ENCODE data around the gene BHMT.

The BHMT gene, protein sequence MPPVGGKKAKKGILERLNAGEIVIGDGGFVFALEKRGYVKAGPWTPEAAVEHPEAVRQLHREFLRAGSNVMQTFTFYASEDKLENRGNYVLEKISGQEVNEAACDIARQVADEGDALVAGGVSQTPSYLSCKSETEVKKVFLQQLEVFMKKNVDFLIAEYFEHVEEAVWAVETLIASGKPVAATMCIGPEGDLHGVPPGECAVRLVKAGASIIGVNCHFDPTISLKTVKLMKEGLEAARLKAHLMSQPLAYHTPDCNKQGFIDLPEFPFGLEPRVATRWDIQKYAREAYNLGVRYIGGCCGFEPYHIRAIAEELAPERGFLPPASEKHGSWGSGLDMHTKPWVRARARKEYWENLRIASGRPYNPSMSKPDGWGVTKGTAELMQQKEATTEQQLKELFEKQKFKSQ

DNA sequence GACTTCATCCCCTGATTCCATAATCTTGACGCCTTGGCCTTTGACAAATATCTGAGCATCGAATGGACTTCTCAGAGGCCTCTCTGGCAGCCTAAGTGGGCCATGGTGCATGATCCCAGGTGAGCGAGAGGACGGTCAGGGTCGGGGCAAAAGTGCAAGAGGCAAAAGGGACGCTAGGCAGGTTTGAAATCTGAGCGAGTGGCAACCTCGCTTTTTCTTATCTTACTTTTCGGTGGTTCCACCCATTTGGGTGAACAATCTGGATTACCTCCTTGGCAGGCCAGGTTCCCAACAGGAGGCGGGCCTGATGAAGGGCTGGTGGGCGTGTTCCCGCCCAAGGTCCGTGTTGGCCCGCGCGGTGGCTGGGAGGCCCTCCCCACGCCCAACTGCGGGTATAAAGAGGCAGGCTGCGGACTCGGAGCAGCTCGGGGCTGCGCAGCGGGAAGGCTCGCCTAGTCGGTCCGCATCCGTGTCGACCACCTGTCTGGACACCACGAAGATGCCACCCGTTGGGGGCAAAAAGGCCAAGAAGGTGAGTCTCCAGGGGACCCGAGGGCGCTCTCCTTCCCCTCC is at the start of gene BHMT:
Gene BHMT, plus strand, starts transcription at position 423 of the 573 bp plus-strand sequence. Its CDS starts 77 bp downstream, at position 500.
- no peak for DNase-seq

DNA sequence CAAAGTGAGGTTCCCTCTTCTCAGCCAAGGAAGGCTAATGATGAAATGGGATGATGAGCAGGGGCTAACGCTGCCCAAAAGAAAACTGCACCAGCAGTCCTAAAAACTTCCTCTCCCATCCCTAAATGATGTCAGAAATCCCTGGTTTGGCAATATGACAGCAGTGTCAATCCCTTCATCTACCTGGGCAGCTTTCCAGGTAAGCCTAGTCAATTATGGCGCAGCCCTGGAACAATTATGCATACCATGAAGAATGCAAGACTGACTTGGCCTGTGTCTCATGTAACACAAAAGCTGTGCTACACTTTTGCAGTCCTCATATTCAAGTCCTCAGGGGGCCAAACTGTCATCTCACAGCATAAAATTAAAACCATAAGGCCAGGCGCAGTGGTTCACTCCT is 49.2 kb upstream of the BHMT start:
- no peak for DNase-seq

DNA sequence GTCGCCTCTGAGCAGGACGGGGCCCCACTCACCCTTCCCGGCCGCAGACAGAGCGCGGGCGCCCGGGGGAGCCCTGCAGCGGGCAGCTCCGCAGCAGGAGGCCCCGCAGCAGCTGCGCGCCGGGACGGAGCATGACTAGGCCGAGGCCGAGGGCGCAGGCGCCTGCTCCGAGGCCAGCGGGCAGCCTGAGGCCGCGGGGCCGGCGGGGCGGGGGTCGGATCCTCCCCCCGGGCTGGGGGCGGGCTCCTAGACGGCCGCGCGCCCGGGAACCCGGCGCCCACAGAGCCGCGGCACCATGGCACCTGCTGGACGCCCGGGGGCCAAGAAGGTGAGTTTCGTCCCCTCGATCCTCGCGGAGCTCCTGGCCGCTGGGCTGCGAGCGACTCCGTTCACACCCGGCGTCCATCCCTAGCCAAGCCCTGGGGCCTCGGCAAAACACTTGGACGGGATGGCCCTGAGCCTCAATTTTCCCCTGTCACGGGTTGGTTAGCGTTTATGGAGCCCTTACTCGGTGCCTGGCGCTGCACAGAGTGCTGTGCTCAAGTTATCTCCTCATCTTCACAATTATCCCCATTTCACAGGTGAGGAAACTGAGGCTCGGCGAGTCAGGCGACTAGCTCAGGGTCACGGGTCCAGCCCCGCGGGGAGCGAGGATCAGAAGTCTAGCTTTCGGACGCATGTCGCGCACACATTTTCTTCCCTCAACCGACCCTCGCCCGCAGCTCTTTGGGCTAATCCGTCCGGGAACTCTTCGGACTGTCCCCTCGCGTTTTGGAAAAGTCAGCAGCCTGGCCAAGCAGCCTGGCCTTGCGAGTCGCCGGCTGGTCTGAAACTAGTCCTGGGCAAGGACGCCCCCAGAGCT is 41.9 kb upstream of the BHMT start, which contains the start of the genes BHMT2 and DMGDH:
Gene BHMT2, plus strand, starts transcription at position 280 of the 862 bp plus-strand sequence. Its CDS starts 16 bp downstream, at position 296.
Gene DMGDH, minus strand, starts transcription at position 187 of the 862 bp plus-strand sequence. Its CDS starts 54 bp downstream, at position 133.
- peak in 2 of 58 donors; percentile 10 to 14 for DNase-seq

DNA sequence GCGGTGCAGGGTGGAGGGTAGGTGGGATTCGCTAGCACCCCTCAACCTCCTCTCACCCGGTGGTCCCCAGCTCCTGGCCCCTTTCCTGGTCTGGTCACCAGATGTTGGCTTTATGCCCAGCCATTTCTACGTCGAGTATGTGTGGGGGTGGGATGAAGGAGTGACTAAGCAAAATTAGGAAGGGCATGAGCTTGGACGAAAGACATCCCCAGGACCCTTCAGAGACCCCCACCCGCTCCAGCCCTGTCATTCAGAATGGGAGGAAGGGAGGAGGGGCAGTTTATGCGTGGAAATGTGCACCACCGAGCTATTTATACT is 41.3 kb upstream of the BHMT start:
- no peak for DNase-seq

DNA sequence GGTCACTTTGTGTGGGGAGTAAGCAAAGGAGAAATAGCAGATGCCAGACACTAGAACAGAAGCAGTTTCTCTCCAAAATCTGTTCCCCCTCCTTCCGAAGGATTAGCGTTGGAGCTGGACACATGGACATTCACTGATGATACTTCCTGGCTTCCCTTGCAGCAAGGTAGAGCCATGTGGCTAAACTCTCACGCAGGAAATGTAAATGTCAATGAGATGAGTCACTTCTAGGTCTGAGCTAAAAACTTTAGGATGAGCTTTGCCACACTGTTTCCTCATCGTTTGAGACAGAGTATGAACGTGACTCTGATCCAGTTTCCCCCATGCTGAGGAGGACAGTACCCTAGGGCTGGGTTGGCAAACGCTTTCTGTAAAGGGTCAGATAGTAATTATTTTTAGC is 37.0 kb upstream of the BHMT start:
- DNase-seq = no peak

DNA sequence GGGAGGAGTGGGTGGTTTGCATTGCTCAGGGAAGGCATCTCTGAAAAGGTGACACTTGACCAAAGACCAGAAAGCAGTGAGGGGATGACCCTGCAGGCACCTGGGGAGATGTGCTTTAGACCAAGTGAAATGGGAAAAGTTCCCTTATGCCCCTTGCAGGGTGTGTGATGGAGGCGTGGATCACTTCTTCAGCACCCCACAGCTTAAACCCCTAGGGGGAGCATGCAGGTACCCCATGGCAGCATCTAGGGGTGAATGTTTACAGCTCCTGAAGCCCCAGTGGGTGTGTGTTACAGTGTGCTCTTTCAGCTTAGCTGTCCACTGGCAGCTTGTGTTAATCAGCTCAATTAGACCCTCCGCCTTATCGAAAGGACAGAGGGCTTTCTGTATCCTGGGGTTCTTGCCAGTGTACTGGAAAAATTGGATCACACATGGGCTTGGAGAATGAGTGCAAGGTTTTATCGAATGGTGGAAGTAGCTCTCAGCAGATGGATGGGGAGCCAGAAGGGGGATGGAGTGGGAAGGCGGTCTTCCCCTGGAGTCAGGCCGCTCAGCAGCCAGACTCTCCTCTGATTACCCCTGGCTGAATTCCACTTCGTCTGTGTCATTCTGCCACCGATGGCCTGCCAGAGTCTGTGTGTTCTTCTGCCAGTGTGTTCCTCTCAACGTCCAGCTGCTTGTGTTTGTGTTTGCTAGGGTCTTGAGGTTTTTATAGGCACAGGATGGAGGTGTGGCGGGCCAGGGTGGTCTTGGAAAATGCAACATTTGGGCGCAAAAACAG is 35.8 kb upstream of the BHMT start:
- DNase-seq = no peak

DNA sequence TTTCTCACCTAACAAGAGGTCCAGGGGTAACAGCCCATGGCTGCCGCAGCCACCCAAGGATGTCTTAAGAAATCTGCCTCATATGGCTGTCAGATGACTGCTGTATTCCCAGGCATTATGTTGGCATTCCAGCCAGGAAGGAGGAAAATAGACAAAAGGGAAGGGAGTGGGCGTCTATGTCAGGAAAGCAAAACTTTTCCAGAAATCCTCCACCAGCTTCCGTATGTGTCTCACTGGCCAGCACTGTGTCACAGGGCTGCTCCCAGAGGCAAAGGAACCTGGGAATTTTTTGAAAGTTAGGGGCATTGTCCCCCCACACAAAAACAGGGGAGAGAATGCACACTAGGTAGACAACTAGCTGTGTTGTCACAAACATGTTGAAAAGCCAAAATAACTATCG is 34.8 kb upstream of the BHMT start:
- DNase-seq = no peak

DNA sequence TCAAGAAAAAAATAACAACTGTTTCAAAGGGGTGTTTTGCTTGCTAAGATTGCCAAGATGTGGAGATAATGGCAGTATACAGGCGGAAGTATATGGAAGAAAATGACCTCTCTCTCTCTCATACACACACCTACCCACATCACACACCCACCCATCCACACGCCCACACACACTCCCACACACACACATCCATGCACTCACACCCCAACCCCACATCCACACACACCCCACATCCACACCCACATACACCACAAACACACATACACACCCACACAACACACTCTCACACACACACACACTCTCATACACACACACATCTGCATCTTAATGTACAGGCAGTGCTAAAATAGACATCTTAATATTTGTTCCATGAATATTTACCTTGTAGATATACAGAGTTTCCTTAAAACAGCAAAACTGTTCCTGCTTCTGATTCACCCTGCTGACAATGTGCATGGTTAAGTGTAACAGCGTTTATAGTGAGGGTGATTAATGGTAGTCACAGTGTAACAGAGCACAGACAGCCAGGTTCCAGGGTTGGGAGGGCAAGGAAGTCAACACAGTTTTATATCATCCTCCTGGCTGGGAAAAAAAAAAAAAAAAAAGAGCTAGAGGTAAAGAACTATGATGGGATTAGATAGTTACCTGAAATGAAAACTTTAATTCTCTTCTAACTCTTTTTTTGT is 33.8 kb upstream of the BHMT start:
- DNase-seq = no peak

DNA sequence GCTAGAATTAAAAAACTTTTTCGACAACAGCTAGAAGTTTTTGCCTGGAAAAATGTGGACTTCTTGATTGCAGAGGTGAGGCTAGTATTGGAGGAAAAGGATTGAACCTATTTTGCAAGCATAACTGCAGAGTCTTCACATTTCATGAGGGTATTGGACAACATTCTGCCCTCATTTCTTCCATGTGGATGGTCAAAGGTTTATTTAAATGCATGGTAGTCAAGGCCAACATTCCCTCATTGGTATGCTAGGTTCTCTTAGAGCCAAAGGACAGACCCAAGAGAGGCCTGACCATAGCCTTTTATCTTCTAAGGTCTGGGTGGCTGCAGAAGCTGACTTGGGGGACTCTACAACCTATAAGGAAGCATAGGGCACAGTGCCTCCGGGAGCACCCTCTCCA is 30.8 kb upstream of the BHMT start:
- no peak for DNase-seq

DNA sequence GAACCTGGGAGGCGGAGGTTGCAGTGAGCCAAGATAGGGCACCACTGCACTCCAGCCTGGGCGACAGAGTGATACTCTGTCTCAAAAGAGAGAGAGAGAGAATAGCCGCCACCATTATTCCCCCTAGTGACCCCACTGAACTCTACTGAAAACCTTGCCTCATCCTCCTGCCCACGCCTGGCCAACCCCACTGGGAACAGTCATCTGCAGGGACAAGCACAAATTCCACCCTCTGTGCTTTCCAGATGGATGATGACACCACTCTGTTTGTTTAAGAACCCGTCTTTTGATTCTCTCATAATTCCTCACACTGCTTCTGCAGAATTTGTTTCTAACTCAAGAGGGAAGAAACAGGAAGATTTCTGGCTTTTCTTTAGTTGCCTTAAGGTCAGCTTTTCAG is 29.8 kb upstream of the BHMT start:
- no peak for DNase-seq

DNA sequence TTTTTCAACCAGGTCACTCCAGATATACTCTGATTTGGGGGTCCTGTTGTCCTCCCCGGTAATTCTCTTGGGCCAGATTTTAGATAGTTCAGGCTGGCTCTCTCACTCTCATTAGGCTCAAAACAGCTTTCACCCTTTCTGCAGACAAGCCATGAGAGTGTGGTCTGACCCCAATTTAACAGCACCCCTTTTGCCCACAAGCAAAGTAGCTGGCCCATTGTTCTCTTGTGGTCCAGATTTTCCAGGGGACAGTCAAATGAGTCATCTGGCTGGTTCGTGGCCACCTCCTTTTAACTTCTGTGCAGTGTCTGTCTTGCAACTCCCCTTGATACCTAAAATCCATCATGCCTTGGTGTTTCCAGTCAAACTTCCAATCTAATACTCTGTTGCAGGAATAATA is 25.5 kb upstream of the BHMT start:
- no peak for DNase-seq

DNA sequence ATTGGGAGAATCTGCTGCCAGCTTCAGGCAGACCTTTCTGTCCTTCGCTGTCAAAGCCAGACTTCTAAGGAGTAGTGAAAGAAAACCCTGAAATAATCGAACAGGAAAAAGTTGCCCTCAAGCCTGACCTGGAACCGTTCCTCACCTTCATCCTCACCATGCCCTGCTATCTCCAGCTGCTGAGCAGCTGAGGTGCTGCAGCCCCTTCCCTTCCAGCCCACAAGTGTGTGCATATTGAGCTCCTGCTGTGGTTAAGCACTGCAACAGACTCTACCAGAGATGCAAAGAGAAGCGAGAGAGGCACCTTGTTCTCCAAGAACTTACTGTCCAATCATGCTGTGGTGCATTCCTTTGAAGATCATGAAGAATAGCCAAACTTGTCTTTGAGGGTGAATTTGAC is 23.1 kb upstream of the BHMT start:
- no peak for DNase-seq

DNA sequence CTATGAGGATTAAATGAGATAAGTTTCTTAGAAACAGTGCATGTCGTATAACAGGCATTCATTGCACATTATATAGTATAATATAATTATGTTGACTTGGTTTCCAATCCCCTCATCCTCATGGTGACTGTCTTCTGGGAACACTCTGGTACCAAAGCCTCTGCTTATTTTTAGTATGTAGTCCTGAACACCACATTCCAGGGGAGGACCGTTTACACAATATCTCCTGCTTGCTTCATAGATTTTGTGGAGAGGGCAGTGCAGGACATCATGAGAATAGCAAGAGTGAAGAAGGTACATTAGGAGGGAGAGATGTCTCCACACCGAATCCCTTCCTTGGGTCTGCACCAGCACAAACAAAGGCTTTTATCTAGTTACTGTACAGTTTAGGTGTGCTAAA is 20.5 kb upstream of the BHMT start:
- no peak for DNase-seq

DNA sequence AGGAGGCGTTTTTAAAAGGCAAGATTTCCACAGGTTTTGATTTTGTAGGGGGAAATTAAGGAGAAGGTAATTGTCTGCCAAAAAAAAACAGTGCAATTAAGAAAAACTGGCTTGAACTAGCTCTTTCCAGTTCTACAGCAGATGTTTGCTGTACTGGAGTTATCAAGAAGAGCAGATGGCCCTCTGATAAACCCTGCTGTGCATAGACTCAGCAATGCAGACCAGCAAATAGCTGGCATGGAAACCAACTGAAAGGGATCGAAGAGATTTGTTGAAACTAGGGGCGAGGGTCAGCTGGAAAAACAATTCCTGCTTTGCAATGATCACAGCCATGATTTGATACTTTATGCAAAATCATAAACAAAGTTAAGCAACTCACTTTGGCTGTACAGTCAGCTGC is 17.8 kb upstream of the BHMT start:
- DNase-seq = peak in 1 of 58 donors; percentile 2

DNA sequence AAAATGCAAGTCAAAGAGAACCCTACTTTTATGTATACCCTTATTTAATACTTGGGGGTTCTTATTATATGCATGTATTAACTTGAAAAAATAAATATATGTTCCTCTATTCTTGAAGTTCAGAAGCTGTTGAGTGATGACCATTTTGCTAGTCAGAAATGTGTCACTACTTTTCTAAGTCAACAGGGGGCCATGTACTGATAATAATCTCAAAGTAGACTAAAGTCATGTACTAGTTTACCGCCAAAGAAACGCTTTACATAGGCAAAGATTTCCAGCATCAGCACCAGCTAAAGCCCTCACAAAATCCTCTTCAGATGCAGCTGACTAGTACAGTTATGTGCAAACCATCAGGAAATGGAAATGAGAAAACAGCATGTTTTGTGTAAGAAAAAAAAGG is 5.7 kb upstream of the BHMT start:
- DNase-seq = no peak

DNA sequence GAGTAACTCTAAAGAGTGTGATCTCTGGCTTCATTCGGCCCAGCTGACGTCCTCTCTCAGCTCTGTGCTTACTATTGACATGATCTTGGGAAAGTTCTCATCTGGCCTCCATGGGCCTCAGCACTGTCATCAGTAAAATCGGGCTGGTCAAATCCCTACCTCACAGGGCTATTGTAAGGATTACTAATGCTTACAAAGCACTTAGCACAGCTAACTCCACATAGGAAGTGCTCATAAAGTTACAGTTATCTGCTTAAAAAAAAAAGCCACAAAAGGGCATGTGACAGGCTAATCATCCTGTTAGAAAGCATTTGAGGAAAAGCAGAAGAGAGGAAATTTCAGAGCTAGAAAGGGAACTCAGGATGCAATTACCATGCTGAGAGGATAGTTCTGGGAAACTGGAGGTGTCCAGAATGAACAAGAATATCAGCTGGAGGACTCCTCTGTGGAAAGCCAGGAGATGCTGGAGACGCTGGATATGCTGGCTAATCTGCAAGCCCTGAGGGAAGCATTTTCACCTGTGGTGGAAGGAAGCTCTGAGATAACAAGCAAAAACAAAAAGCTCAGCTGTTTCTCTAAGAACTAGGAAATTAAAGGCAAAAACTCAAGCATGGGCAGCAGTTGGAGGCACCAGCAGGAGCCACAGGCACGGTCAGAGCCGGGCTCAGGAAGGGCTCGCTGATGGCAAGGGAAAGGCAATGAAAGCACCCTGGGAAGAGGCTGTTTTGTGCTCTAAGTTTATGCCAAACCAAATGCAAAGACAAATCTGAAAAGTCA is 4.4 kb upstream of the BHMT start:
- DNase-seq = no peak

DNA sequence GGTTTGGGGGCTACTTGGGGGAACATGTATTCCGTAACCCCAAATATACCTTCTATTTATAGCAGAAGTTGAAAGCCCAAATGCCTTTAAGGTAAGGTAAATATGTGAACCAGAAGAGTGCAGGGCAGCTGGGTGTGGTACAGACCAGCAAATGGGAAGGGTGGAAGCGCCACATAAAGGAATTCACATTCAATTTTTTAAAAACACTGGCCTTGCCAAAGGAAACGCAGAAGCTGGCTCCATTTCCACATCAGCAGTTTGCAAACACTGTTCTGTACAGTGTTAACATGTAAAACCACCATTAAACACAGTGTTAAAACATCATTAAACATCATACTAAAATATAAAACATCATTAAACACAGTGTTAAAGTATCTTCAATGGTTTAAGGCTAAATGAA is 3.5 kb upstream of the BHMT start:
- DNase-seq = no peak

DNA sequence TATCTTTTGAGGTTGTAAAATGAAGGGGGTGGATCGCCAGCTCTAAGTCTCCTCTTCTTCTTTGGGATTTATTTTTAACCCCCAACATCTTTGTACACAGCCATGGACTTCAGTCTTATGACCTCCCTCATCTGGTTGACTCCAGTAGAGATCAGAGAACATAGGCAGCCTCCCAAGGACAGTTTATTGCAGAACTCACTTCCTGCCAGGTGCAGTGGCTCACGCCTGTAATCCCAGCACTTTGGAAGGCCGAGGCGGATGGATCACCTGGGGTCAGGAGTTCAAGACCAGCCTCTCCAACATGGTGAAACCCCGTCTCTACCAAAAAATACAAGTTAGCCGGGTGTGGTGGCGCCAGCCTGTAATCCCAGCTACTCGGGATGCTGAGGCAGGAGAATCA is 2.8 kb upstream of the BHMT start:
- DNase-seq = no peak

DNA sequence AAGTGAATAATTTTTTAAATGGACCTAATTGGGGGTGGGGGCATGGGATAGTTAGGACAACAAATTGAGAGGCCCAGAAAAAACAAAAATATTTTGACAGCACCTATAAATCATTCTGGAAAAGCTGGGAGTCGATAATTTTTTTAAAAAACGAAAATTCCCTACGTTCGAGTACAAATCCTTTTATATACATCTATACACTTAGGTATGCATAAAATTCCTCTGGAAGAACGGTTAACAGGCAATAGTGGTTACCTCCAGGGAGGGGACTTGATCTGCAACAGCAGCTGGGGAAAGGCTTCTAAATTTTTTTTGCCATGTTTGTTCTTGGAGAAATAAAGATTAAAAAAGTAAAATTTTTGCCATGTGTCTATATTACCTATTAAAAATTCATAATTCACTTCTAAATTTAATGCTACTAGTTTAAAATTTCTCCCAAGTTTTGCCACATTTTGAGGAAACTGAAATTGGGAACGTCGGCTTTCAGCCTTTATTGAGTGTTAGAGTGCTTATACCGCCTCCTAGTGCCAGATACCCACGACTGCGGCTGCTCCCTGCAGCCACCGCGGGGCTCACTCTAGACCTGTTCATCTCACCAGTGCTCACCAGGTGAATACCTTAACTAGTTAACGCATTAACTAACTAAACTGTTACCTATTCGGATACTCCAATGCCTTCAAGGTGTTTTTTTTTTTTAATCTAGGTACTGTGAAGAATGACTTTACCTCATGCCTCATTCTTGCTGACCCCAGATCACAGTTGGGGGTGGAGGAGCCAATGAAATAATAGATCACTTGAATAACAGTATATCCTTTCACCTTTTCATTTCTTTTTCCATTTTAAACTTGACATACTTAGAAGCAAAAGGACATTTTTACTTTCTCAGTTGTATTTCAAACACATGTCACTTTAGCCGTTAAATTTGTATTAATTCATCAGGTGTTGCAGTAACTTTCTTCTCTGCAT is 1.8 kb upstream of the BHMT start:
- DNase-seq = no peak
